Measurements from ENCODE around the gene OVOL3.

GRCh38 chr19:36151144-36152018 lies 40.4 kb downstream of the OVOL3 start:
- TF ChIP-seq CTCF (IDR thresholded peaks at IDR 0.05) (no peak), POLR2A (IDR thresholded peaks at IDR 0.05) (peak in 1 of 2 donors; percentile 13), POLR2AphosphoS5 (IDR thresholded peaks at IDR 0.05; ENCODE audit: insufficient read depth in 1 of 2, low read depth in 1 of 2) (peak in 1 of 2 donors; percentile 71)

Data from vagina (tissue), 2 donors.